ENCODE data around the gene DCC. TPM values are rescaled to one million over a fixed set of nuclear protein-coding genes. Genes with fewer than 3 reads are reported as not detected.

The DCC gene
- total RNA-seq, 1 experiment from 2014 or later: not detected

DNA sequence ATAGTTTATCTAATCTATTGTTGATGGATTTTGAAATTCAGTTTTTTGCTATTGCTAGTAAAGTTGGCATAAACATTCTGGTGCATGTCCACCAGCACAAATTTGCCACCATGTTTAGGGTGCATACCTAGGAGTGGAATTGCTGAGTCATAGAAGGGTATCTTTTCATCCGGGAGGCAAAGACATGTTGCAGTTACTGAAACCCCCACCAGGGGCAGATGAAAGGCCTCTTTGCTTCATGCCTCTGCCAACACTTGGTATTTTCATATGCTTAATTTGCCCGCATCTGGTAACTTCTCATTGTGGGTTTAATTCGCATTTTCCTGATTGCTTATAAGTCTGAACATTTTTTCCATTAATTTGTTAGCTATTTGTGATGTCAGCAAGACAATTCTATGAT, 8.2 kb downstream of the DCC start:
- ChIA-PET POLR2A (no interaction called here), CTCF (no interaction called here), RAD21 (ENCODE audit: low non-redundant PET in 1 of 2, low total read pairs in 2 of 2, uncharacterized antibody in 2 of 2, unreplicated experiment in 2 of 2) (no interaction called here)
- ATAC-seq (no peak), DNase-seq (ENCODE audit: low read depth, low spot score) (no peak)
- Histone ChIP-seq H3K27ac (ENCODE audit: low read depth, low read length) (no peak overlapping the region), H3K4me2 (ENCODE audit: low read length) (no peak overlapping the region), H3K4me3 (replicated peaks in 1 of 2; ENCODE audit: low read depth in 1 of 2, low read length in 2 of 2) (no peak overlapping the region), H3K27me3 (ENCODE audit: insufficient read depth, low read length) (no peaks in the 10 kb centered on the region), H3K9ac (ENCODE audit: low read length) (no peak overlapping the region), H3K79me2 (ENCODE audit: insufficient read depth, low read length) (no peaks in the 10 kb centered on the region), H4K20me1 (ENCODE audit: insufficient read depth) (no peaks in the 10 kb centered on the region), H2AFZ (ENCODE audit: low read depth, low read length, poor library complexity, severe bottlenecking) (no peak overlapping the region), H3K9me3 (ENCODE audit: control insufficient read depth in 1 of 2, insufficient read depth in 1 of 2, low read depth in 1 of 2, low read length in 2 of 2) (peaks cover 3 to 15% of the 10 kb centered on the region in 2 experiments; a peak in 2 of 4 replicates), H3K9me2 (ENCODE audit: insufficient read depth) (no peaks in the 10 kb centered on the region), H3K4me1 (ENCODE audit: control insufficient read depth in 1 of 2, insufficient read depth in 2 of 2, low read length in 2 of 2) (no peaks in the 10 kb centered on the region), H3K36me3 (ENCODE audit: control insufficient read depth in 1 of 2, insufficient read depth in 2 of 2, low read length in 2 of 2) (no peaks in the 10 kb centered on the region)
- BruUV-seq (replicated peaks): no TSS peak
- TF ChIP-seq CTCF (IDR thresholded peaks at IDR 0.05 in 2 of 3, conservative IDR thresholded peaks at IDR 0.05 in 1 of 3; ENCODE audit: borderline replicate concordance in 1 of 3, insufficient read depth in 1 of 3, low read depth in 2 of 3, low read length in 2 of 3) (peak in 2 of 3 experiments; percentile 39 to 45; a peak in 3 of 6 replicates), MAX (IDR thresholded peaks at IDR 0.05) (no peak)
- intact Hi-C loops (cut with micrococcal nuclease): no loop called here

- no peaks in the 10 kb centered on the region for H3K4me1 ChIP-seq (ENCODE audit: control insufficient read depth in 1 of 2, insufficient read depth in 2 of 2, low read length in 2 of 2)
- CTCF ChIA-PET: no interaction called here
Observed at GRCh38 chr18:52349498-52349897, 9.5 kb downstream of the DCC start.

More at GRCh38 chr18:52349498-52349897, 9.5 kb downstream of the DCC start:
- H3K79me2 ChIP-seq (ENCODE audit: insufficient read depth, low read length): no peaks in the 10 kb centered on the region
- H2AFZ ChIP-seq (ENCODE audit: low read depth, low read length, poor library complexity, severe bottlenecking): no peak overlapping the region
- DNase-seq (ENCODE audit: low read depth, low spot score) (no peak), ATAC-seq (no peak)
- no TSS peak for BruUV-seq (replicated peaks)
- RAD21 ChIA-PET (ENCODE audit: low non-redundant PET in 1 of 2, low total read pairs in 2 of 2, uncharacterized antibody in 2 of 2, unreplicated experiment in 2 of 2): no interaction called here
- POLR2A ChIA-PET: no interaction called here
- H4K20me1 ChIP-seq (ENCODE audit: insufficient read depth): no peaks in the 10 kb centered on the region
- H3K4me2 ChIP-seq (ENCODE audit: low read length): no peak overlapping the region
- no peaks in the 10 kb centered on the region for H3K9me2 ChIP-seq (ENCODE audit: insufficient read depth)
- H3K27ac ChIP-seq (ENCODE audit: low read depth, low read length): no peak overlapping the region
- no peak overlapping the region for H3K9ac ChIP-seq (ENCODE audit: low read length)
- TF ChIP-seq ZBTB33 (IDR thresholded peaks at IDR 0.05; ENCODE audit: extremely low read depth, insufficient replicate concordance, low read length) (no peak), SP1 (IDR thresholded peaks at IDR 0.05; ENCODE audit: low read depth) (no peak), POLR2A (IDR thresholded peaks at IDR 0.05; ENCODE audit: borderline replicate concordance, extremely low read depth, insufficient read depth, insufficient read length) (no peak), MAX (IDR thresholded peaks at IDR 0.05) (no peak), FOSL1 (IDR thresholded peaks at IDR 0.05; ENCODE audit: low read depth) (no peak)
- TF ChIP-seq, protein P1, sequence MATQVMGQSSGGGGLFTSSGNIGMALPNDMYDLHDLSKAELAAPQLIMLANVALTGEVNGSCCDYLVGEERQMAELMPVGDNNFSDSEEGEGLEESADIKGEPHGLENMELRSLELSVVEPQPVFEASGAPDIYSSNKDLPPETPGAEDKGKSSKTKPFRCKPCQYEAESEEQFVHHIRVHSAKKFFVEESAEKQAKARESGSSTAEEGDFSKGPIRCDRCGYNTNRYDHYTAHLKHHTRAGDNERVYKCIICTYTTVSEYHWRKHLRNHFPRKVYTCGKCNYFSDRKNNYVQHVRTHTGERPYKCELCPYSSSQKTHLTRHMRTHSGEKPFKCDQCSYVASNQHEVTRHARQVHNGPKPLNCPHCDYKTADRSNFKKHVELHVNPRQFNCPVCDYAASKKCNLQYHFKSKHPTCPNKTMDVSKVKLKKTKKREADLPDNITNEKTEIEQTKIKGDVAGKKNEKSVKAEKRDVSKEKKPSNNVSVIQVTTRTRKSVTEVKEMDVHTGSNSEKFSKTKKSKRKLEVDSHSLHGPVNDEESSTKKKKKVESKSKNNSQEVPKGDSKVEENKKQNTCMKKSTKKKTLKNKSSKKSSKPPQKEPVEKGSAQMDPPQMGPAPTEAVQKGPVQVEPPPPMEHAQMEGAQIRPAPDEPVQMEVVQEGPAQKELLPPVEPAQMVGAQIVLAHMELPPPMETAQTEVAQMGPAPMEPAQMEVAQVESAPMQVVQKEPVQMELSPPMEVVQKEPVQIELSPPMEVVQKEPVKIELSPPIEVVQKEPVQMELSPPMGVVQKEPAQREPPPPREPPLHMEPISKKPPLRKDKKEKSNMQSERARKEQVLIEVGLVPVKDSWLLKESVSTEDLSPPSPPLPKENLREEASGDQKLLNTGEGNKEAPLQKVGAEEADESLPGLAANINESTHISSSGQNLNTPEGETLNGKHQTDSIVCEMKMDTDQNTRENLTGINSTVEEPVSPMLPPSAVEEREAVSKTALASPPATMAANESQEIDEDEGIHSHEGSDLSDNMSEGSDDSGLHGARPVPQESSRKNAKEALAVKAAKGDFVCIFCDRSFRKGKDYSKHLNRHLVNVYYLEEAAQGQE (IDR thresholded peaks at IDR 0.05; ENCODE audit: low read depth): no peak
- no peaks in the 10 kb centered on the region for H3K36me3 ChIP-seq (ENCODE audit: control insufficient read depth in 1 of 2, insufficient read depth in 2 of 2, low read length in 2 of 2)
- no peaks in the 10 kb centered on the region for H3K27me3 ChIP-seq (ENCODE audit: insufficient read depth, low read length)
- intact Hi-C loops (cut with micrococcal nuclease): no loop called here
- peaks cover 3 to 16% of the 10 kb centered on the region in 2 experiments; a peak in 2 of 4 replicates for H3K9me3 ChIP-seq (ENCODE audit: control insufficient read depth in 1 of 2, insufficient read depth in 1 of 2, low read depth in 1 of 2, low read length in 2 of 2)
- no peak overlapping the region for H3K4me3 ChIP-seq (replicated peaks in 1 of 2; ENCODE audit: low read depth in 1 of 2, low read length in 2 of 2)

All from HCT116 (cell line).